Activated gamma-delta T cell (primary cell): ENCODE data around the gene DLAT.
"Not testable (repeated sequence)": the region's sequence is repeated elsewhere in the genome, so short reads cannot be mapped to it uniquely, and the experiment has no call there.

ENCODE experiments used
- DNase-seq: peaks from one replicate; lab custom pipeline; 2025; lab: John Stamatoyannopoulos, UW
- total RNA-seq, 2 donors: gene quantifications; one replicate each; lab custom pipeline; 2026; lab: John Stamatoyannopoulos, UW

Gene DLAT
- total RNA-seq: 45.1 to 48.6 reads per million in 2 donors

- peak; percentile 61 for DNase-seq
These were observed at the start of gene DLAT for GRCh38 chr11:112024773-112025678. DLAT (plus strand) TSS chr11:112025408; CDS start chr11:112025473, 65 bp downstream.

DNA sequence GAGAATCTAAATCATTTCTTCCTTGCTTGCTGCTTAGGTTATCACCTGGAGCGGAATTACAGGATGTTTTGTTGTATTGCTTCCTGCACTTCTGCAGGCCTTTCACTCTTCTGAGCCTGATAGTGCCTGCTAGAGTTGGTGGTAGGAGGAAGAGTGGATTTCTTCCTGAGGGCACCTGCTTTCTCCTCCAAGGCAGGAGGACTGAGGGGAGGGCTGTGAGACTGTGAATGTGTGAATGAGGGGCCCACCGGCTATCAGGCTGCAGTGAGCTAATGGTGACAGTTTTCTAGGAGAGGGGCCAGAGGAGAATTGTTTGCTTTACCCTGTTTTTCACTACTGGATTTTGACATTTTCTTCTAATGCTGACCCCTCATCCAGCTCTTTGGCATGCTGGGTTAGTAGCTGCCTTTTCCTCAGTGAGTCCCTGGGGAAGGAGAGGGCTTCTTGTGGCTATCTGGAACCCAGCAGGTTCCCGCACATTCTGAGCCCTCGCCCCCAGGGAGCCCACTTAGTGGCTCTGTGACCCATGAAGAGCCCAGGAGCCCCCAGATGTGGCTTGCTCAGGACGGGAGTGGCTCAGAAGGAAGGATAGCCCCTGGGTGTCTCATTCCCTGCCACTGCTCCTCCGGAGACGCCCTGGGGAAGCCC lies 49.0 kb upstream of the DLAT start:
- DNase-seq: no peak

DNA sequence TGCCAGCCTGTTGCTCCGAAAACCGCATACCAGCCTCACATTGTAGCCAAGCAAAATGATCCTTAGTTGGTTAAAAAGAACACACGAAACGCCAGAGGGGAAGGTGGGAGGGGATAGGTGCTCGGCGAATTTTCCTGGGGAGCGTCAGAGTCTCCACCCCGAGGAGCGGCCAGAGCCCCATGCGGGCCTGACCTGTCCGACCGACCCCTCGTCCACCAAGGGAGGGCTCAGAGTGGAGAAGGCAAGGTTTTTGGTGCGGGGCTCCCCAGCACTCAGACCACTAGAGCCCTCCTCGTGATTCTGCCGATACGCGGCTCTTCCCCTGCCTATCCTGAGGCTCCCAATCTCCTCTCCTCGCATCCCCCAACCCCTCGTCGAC lies 48.5 kb upstream of the DLAT start:
- DNase-seq: no peak

GRCh38 chr11:111977146-111978027 lies 47.8 kb upstream of the DLAT start:
- no peak for DNase-seq

GRCh38 chr11:111978028-111978771 lies 47.0 kb upstream of the DLAT start:
- no peak for DNase-seq

DNA sequence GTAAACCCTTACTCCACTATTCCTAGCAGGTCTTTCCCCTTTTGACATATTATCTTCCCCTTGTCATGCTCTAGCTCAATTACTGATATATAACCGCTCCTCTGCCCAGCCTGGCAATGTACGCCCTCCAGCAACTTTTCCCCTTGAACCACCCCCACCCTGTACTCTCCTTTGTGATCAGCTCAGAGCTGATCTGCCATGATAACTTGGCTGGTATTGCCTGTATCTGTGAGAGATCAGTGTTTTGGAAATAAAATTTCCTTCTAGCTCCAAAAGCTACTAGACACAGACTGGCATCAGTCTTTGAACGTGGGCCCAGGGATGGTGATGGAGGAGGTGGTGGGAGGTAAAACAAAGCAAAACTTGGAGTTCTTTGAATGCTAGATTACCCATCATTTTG lies 45.1 kb upstream of the DLAT start:
- no peak for DNase-seq

DNA sequence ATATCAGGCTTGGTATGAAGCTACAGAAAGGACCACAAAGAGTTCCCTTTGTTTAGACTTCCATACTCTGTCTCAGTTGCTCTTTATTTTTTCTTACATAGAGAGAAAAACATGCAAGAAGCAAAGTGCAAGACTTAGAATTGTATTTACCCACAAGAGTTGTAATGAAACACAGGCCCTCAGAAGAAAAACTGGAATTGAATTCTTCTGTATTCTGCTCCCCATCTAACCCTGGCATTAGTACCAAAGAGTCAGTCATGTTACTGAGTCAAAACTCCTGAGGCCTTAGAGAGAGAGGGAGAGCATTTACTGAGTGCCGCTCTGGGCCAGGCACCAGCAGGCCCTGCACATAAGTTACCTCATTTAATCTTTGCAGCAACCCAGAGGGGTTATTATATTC lies 43.9 kb upstream of the DLAT start:
- no peak for DNase-seq

DNA sequence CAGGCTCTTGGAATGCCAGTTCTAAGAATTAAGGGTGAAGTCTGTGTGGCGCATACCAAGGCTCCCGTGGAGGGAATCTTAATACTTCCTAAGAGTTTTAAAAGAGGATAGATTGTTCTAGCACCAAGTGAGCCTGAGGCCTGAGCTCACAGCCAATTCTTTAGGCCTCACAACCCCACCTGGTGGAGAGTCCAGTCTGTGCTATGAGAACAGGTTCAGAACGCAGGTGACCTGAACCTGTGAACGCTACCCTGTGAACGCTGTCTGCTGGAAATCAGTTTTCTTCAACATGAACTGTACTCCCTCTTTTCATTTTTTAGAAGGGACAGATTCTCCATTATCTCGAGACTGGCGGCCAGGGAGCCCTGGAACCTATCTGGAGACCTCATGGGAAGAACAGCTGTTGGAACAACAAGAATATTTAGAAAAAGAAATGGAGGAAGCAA lies 43.2 kb upstream of the DLAT start:
- DNase-seq: no peak

GRCh38 chr11:111982541-111983186 lies 42.5 kb upstream of the DLAT start:
- DNase-seq: no peak

- DNase-seq: no peak
These were observed 41.8 kb upstream of the DLAT start for GRCh38 chr11:111983187-111983986.

DNA sequence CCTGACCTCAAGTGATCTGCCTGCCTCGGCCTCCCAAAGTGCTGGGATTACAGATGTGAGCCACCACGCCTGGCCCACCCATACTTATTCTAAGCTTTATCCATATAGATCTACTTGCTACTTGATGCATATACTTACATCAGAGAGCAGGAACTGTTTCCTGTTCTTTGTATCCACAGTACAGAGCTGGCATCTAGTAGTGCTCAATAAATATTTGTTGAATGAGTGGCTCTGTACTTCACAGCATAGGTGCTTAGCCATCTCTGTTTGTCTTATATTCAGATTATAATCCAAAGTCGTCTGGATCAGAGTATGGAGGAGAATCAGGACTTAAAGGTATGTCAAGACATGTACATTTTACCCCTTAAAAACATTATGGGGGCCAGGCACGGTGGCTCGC lies 38.6 kb upstream of the DLAT start:
- DNase-seq: no peak

- DNase-seq: no peak
These were observed 34.8 kb upstream of the DLAT start for GRCh38 chr11:111990381-111990780.

- no peak for DNase-seq
These were observed 32.9 kb upstream of the DLAT start for GRCh38 chr11:111992206-111992855.

DNA sequence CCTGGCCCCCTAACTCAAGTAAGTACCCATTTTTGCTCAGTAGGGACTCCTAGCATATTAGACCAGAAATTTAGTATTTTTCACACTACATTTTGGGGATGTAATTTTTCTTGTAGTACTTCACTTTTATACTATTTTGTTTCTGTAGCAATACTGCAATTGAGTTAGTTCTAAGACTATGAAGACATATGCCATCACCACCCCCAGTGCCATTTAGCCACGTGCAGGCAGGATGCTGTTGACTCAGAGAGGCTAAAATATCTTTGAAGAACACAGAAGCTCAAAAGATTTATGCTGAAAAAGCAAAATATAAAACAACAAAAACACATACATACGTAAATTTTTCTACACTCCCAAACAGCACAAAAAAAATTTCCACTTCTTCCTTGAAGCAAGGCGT lies 29.1 kb upstream of the DLAT start:
- DNase-seq: no peak

DNA sequence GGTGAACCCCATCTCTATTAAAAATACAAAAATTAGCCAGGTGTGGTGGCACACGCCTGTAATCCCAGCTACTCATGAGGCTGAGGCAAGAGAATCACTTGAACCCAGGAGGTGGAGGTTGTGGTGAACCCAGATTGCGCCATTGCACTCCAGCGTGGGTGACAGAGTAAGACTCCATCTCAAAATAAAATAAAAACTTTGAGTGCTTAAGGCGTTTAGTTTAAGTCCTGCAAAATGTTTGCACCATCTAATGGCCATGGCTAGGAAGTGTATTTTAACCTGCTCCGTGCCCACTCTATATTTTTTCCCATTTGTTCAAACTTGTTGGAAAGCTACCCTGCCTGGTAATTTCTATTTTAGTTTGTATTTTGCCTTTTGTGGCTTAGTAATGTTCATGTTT lies 28.5 kb upstream of the DLAT start:
- not testable (repeated sequence) for DNase-seq

DNA sequence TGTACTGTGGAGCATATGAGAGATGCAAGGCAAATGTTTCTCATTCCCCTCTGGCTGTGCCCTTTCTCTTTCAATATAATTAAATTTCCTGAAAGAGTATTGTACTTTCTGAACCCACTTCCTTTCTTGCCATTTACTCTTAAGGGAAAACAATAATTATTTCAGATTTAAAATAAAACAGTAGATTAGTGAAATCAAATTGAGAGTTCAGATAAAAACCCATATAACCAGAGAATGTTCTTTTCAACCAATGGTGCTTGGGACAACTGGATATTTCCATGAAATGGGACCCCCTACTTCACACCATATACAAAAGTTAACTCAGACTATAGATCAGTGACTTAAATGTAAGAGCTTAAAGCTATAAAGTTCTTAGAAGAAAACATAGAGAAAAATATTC lies 26.1 kb upstream of the DLAT start:
- no peak for DNase-seq

- no peak for DNase-seq
These were observed 24.5 kb upstream of the DLAT start for GRCh38 chr11:112000703-112001102.

- no peak for DNase-seq
These were observed 22.6 kb upstream of the DLAT start for GRCh38 chr11:112002491-112003216.

DNA sequence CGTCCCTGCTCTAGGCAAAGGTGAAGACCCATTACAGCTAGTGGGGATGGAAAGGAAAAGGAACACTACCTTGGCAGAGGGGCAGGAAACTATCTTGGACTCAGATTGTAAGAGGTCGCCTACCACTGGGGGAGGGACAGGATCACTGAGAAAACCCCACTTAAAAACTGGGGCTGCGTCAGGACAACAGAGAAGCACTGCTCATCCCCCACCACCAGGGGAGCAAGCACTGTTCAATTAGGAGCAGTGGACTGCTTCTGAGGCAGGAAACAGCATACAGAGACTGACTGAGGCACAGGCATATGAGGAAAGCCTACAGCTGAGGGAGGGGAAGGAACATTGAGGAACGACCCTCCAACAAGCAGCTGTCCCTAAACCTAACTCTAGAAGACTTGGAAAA lies 20.8 kb upstream of the DLAT start:
- DNase-seq: no peak
